GM20000 (cell line): ENCODE measurements around the gene METTL21A.

Source experiments
- DNase-seq: peaks from one replicate; pipeline ENCODE4 v3.0.0; 2012; ENCODE audit warnings: low spot score
- TF ChIP-seq, protein P1 (sequence below): IDR thresholded peaks from 2 replicates; pipeline ENCODE4 v1.5.1; 2012; ENCODE audit warnings: mild to moderate bottlenecking, control low read depth; ENCODE audit errors: extremely low read depth, missing control alignments

METTL21A gene

GRCh38 chr2:207593277-207593676 is 31.9 kb downstream of the METTL21A start:
- TF ChIP-seq, protein P1, sequence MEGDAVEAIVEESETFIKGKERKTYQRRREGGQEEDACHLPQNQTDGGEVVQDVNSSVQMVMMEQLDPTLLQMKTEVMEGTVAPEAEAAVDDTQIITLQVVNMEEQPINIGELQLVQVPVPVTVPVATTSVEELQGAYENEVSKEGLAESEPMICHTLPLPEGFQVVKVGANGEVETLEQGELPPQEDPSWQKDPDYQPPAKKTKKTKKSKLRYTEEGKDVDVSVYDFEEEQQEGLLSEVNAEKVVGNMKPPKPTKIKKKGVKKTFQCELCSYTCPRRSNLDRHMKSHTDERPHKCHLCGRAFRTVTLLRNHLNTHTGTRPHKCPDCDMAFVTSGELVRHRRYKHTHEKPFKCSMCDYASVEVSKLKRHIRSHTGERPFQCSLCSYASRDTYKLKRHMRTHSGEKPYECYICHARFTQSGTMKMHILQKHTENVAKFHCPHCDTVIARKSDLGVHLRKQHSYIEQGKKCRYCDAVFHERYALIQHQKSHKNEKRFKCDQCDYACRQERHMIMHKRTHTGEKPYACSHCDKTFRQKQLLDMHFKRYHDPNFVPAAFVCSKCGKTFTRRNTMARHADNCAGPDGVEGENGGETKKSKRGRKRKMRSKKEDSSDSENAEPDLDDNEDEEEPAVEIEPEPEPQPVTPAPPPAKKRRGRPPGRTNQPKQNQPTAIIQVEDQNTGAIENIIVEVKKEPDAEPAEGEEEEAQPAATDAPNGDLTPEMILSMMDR = no peak
- no peak for DNase-seq

DNA sequence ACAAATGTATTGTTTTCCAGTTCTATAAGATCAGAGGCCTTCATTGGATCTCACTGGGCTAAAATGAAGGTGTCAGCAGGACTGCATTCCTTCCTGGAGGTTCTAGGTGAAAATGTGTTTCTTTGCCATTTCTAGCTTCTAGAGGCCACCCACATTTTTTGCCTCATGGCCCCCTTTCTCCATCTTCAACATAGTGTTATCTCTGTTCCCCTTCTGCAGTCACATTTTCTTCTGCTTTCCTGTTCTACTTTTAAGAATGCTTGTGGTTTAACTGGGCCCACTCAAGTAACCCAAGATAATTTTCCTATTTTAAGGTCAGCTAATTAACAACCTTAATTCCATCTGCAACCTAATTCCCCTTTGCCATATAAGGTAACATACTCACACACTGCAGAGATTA is 36.1 kb downstream of the METTL21A start:
- TF ChIP-seq, protein P1 = no peak
- no peak for DNase-seq

GRCh38 chr2:207587305-207587704 is 37.9 kb downstream of the METTL21A start:
- TF ChIP-seq, protein P1 = no peak
- DNase-seq = no peak

GRCh38 chr2:207584952-207585351 is 40.2 kb downstream of the METTL21A start:
- TF ChIP-seq, protein P1 = no peak
- no peak for DNase-seq

DNA sequence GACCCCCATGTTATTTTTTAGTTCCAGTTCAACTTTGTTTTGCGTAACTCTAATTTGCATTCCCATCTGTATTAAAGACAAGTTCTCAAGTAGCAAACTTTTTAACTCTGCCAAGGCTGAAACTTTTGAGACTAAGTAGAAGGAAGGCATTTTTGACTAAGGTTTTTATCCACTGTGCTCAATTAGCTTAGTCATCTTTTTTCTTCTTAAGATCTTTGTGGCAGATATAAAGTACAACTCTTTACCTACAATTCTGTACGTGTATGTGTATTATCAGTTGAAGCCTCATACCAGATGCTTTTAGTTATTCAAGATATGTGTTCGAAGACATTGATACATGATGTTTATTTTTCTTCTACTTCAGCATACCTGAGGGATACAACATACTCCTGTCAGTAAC is 53.8 kb downstream of the METTL21A start:
- DNase-seq = no peak
- TF ChIP-seq, protein P1 = no peak

GRCh38 chr2:207567671-207568070 is 57.5 kb downstream of the METTL21A start:
- TF ChIP-seq, protein P1 = no peak
- no peak for DNase-seq

DNA sequence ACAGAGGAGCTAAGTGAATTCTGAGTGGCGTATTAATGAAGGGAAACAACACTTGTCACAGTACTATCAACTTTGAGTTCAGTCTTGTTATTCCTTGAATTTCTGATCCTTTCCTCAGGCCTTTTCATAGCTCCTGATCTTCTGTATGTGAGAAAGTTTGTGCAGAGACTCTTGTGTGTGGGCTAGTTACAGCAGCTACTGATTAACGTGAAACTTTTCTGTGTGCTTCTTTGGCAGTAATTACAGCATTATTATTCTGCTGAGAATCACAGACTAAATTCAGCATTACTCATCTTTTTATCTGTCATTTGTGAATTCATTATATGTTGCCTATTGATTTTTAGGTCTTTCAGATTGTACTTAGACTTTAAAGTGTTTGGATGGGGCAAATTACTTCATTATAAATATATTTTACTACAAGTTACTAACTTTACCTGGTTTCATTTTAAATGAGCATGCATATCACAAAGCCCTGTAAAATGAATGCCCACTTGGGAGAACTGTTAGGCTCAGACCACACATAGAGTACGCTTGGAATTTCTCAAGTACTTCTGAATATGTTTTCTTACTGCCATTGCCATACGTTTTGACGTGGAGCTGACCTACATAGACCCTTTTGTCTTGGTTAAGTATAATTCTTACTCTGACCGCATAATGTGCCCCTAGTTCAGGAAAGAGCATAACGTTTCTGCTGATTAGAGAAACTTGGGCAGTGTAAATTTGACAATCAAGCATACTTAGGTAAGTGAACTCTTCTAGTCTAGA is 59.3 kb downstream of the METTL21A start:
- TF ChIP-seq, protein P1 = no peak
- no peak for DNase-seq
